DND-41 (cell line): ENCODE results near the gene IFNL1.

Source experiments
- ATAC-seq: fragments of 200-7000 bp; cut with Tn5 transposase; 3 replicates; pipeline ENCODE4 v1.9.1; 2021; ENCODE audit warnings: low read depth; ENCODE audit not compliant: insufficient read depth
- DNase-seq: peaks from one replicate; pipeline ENCODE4 v3.0.0-alpha.2; 2020
- H2AFZ ChIP-seq: 2 replicates; pipeline ENCODE4 v1.6.0; 2012; ENCODE audit warnings: low read depth, low read length
- H3K27ac ChIP-seq: 2 replicates; pipeline ENCODE4 v1.5.1; 2012; ENCODE audit warnings: low read length, inconsistent platforms
- H3K27me3 ChIP-seq: fragments of 200-600 bp; sonication (generic); 2 replicates; pipeline ENCODE4 v1.6.0; 2012; ENCODE audit warnings: low read length, mild to moderate bottlenecking, inconsistent platforms; ENCODE audit not compliant: insufficient read depth, poor library complexity
- H3K36me3 ChIP-seq: 2 replicates; pipeline ENCODE4 v1.5.1; 2012; ENCODE audit warnings: low read length, inconsistent platforms; ENCODE audit not compliant: insufficient read depth
- H3K4me1 ChIP-seq: 2 replicates; pipeline ENCODE4 v1.5.1; 2012; ENCODE audit warnings: mild to moderate bottlenecking, low read length; ENCODE audit not compliant: insufficient read depth
- H3K4me2 ChIP-seq: 2 replicates; pipeline ENCODE4 v1.6.0; 2012; ENCODE audit warnings: mild to moderate bottlenecking, moderate library complexity, low read length, inconsistent platforms; ENCODE audit not compliant: insufficient read depth
- H3K4me3 ChIP-seq, 2 experiments: fragments of 200-600 bp in 1 of 2; shearing (Covaris generic) in 1 of 2; 2 replicates each; pipeline ENCODE4 v1.5.1; 2012 to 2016; ENCODE audit warnings: inconsistent platforms in 2 of 2, low read length in 2 of 2, mild to moderate bottlenecking in 2 of 2, low read depth in 1 of 2, moderate library complexity in 1 of 2
- H3K79me2 ChIP-seq: 2 replicates; pipeline ENCODE4 v1.6.0; 2012; ENCODE audit warnings: low read length, inconsistent platforms; ENCODE audit not compliant: insufficient read depth
- H3K9ac ChIP-seq: 2 replicates; pipeline ENCODE4 v1.6.0; 2012; ENCODE audit warnings: low read depth, mild to moderate bottlenecking, inconsistent platforms, low read length, moderate library complexity
- H3K9me3 ChIP-seq: 2 replicates; pipeline ENCODE4 v1.5.1; 2012; ENCODE audit warnings: low read length, moderate library complexity, mild to moderate bottlenecking, inconsistent platforms; ENCODE audit not compliant: insufficient read depth, severe bottlenecking
- H4K20me1 ChIP-seq: 2 replicates; pipeline ENCODE4 v1.6.0; 2012; ENCODE audit warnings: low read length; ENCODE audit not compliant: insufficient read depth
- CTCF ChIP-seq: IDR thresholded peaks from 2 replicates; pipeline ENCODE4 v1.5.1; 2012; ENCODE audit warnings: borderline replicate concordance, low read length, moderate library complexity, mild to moderate bottlenecking; ENCODE audit not compliant: poor library complexity, severe bottlenecking; ENCODE audit errors: extremely low read depth
- EZH2 ChIP-seq: IDR thresholded peaks from 3 replicates; pipeline ENCODE4 v1.6.1; 2012; ENCODE audit warnings: borderline replicate concordance, low read depth, mild to moderate bottlenecking, moderate library complexity, low read length, inconsistent platforms; ENCODE audit not compliant: severe bottlenecking

The IFNL1 gene

DNA sequence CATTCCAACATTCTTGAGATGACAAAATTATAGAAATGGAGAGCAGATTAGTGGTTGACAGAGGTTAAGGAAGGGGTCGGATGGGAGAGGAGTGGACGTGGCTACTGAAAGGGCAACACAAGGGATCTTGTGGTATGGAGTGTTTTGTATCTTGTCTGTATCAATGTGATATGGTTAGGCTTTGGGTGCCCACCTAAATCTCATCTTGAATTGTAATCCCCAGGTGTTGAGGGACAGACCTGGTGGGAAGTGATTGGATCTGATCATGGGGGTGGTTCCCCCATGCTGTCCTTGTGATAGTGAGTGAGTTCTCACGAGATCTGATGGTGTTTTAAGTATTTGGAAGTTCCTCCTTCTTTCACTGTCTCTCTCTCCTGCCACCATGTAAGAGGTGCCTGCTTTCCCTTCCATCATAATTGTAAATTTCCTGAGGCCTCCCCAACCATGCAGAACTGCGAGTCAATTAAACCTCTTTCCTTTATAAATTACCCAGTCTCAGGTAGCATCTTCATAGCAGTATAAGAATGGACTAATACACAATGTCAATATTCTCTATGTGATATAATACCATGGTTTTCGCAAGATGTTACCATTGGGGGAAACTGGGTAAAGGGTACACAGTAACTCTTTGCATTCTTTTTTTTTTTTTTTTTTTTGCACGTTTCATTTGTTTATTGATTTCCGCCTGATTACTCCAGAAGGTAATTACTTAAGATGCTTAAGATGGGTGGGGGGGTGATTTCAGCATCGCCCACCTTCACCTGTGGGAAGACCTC, 42.6 kb upstream of the IFNL1 start:
- Histone ChIP-seq H3K9ac (no peak overlapping the region), H3K36me3 (no peaks in the 10 kb centered on the region), H3K4me2 (no peak overlapping the region), H3K27me3 (peaks cover 18% of the 10 kb centered on the region), H4K20me1 (0 out of 2 replicates have a peak, but pooled peaks cover 3% of the 10 kb centered on the region), H2AFZ (no peak overlapping the region), H3K4me3 (no peak overlapping the region), H3K9me3 (no peaks in the 10 kb centered on the region), H3K4me1 (no peaks in the 10 kb centered on the region), H3K27ac (no peak overlapping the region), H3K79me2 (no peaks in the 10 kb centered on the region)
- no peak for DNase-seq
- no peak for ATAC-seq
- TF ChIP-seq CTCF (no peak), EZH2 (no peak)

GRCh38 chr19:39254531-39255345, 41.5 kb upstream of the IFNL1 start:
- no peak for ATAC-seq
- TF ChIP-seq CTCF: no peak
- no peak for TF ChIP-seq EZH2
- no peak overlapping the region for H3K9ac ChIP-seq
- H4K20me1 ChIP-seq: 0 out of 2 replicates have a peak, but pooled peaks cover 3% of the 10 kb centered on the region
- no peaks in the 10 kb centered on the region for H3K36me3 ChIP-seq
- no peak overlapping the region for H2AFZ ChIP-seq
- no peak for DNase-seq
- H3K27me3 ChIP-seq: peaks cover 18% of the 10 kb centered on the region
- no peak overlapping the region for H3K4me2 ChIP-seq
- H3K79me2 ChIP-seq: no peaks in the 10 kb centered on the region
- no peaks in the 10 kb centered on the region for H3K4me1 ChIP-seq
- no peaks in the 10 kb centered on the region for H3K9me3 ChIP-seq
- H3K27ac ChIP-seq: no peak overlapping the region
- no peak overlapping the region for H3K4me3 ChIP-seq

GRCh38 chr19:39257227-39257626, 39.0 kb upstream of the IFNL1 start:
- TF ChIP-seq EZH2 (no peak), CTCF (no peak)

More at GRCh38 chr19:39257227-39257626, 39.0 kb upstream of the IFNL1 start:
- no peak for DNase-seq
- Histone ChIP-seq H3K36me3 (no peaks in the 10 kb centered on the region), H3K27ac (no peak overlapping the region), H3K9ac (no peak overlapping the region), H3K4me2 (no peak overlapping the region), H3K9me3 (no peaks in the 10 kb centered on the region), H4K20me1 (0 out of 2 replicates have a peak, but pooled peaks cover 3% of the 10 kb centered on the region), H3K4me3 (no peak overlapping the region), H3K4me1 (no peaks in the 10 kb centered on the region), H2AFZ (no peak overlapping the region), H3K79me2 (no peaks in the 10 kb centered on the region), H3K27me3 (peaks cover 12% of the 10 kb centered on the region)
- ATAC-seq: no peak
